NB4 (cell line): ENCODE results near the gene SLC22A23.

Experiments
- POLR2A ChIP-seq: IDR thresholded peaks from 2 replicates; pipeline ENCODE4 v1.6.1; 2011; ENCODE audit warnings: mild to moderate bottlenecking; ENCODE audit not compliant: insufficient read length; ENCODE audit errors: extremely low read depth
- TF ChIP-seq, protein P1 (sequence below): IDR thresholded peaks from one replicate; pipeline ENCODE4 v1.5.1; 2012; ENCODE audit warnings: low read depth, low read length

- TF ChIP-seq, protein P1, sequence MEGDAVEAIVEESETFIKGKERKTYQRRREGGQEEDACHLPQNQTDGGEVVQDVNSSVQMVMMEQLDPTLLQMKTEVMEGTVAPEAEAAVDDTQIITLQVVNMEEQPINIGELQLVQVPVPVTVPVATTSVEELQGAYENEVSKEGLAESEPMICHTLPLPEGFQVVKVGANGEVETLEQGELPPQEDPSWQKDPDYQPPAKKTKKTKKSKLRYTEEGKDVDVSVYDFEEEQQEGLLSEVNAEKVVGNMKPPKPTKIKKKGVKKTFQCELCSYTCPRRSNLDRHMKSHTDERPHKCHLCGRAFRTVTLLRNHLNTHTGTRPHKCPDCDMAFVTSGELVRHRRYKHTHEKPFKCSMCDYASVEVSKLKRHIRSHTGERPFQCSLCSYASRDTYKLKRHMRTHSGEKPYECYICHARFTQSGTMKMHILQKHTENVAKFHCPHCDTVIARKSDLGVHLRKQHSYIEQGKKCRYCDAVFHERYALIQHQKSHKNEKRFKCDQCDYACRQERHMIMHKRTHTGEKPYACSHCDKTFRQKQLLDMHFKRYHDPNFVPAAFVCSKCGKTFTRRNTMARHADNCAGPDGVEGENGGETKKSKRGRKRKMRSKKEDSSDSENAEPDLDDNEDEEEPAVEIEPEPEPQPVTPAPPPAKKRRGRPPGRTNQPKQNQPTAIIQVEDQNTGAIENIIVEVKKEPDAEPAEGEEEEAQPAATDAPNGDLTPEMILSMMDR, result no peak
- no peak for TF ChIP-seq POLR2A
Measured at GRCh38 chr6:3377536-3378397, 79.1 kb downstream of the SLC22A23 start.
